Spleen (tissue), 11 donors: ENCODE data around the gene TMEM37. TPM values are rescaled to one million over a fixed set of nuclear protein-coding genes. Genes with fewer than 3 reads are reported as not detected.

ENCODE experiments used
- DNase-seq: peaks from one replicate; pipeline ENCODE4 v3.0.0-alpha.2; 2020
- H3K27ac ChIP-seq, 8 donors: fragments of 200-600 bp; sonication (generic) in 7 of 8; 1 replicate in 4 of 8; 2 replicates in 4 of 8; pipeline versions ENCODE4 v1.5.0 to v1.8.0; 2016 to 2021; ENCODE audit warnings: inconsistent platforms in 4 of 8, mild to moderate bottlenecking in 4 of 8, moderate library complexity in 1 of 8
- H3K27me3 ChIP-seq, 7 donors: fragments of 200-600 bp; sonication (generic) in 6 of 7; replicated peaks in 1 of 7; 1 replicate in 4 of 7; 2 replicates in 3 of 7; pipeline versions ENCODE4 v1.5.0 to v1.8.0; 2016 to 2021; ENCODE audit warnings: inconsistent platforms in 3 of 7, mild to moderate bottlenecking in 1 of 7
- H3K36me3 ChIP-seq, 6 donors: fragments of 200-600 bp; sonication (generic) in 5 of 6; 1 replicate in 4 of 6; 2 replicates in 2 of 6; pipeline versions ENCODE4 v1.5.0 to v1.8.0; 2016 to 2021; ENCODE audit warnings: inconsistent platforms in 2 of 6
- H3K4me1 ChIP-seq, 6 donors: fragments of 200-600 bp; sonication (generic) in 5 of 6; 1 replicate in 3 of 6; 2 replicates in 3 of 6; pipeline versions ENCODE4 v1.5.0 to v1.8.0; 2016 to 2021; ENCODE audit warnings: inconsistent platforms in 3 of 6
- H3K4me3 ChIP-seq, 8 donors: fragments of 200-600 bp; sonication (generic) in 7 of 8; 1 replicate in 4 of 8; 2 replicates in 4 of 8; pipeline versions ENCODE4 v1.5.0 to v1.8.0; 2016 to 2021; ENCODE audit warnings: inconsistent platforms in 4 of 8, mild to moderate bottlenecking in 4 of 8, moderate library complexity in 2 of 8
- H3K9me3 ChIP-seq, 8 donors: fragments of 200-600 bp; sonication (generic) in 7 of 8; 1 replicate in 4 of 8; 2 replicates in 4 of 8; pipeline versions ENCODE4 v1.5.0 to v1.8.0; 2016 to 2021; ENCODE audit warnings: inconsistent platforms in 4 of 8
- CTCF ChIP-seq, 11 experiments: fragments of 200-600 bp in 7 of 11; fragments of 450-650 bp in 4 of 11; sonication (generic) in 4 of 11; IDR thresholded peaks in 8 of 11; conservative IDR thresholded peaks in 3 of 11; 1 replicate in 7 of 11; 2 replicates in 4 of 11; pipeline versions ENCODE4 v1.4.0 to v1.8.0; 2016 to 2021; ENCODE audit warnings: antibody characterized with exemption in 11 of 11, inconsistent platforms in 4 of 11, mild to moderate bottlenecking in 1 of 11
- POLR2A ChIP-seq, 3 donors: fragments of 450-650 bp; IDR thresholded peaks; one replicate each; pipeline ENCODE4 v1.5.1; 2017; ENCODE audit warnings: antibody characterized with exemption in 3 of 3, mild to moderate bottlenecking in 1 of 3
- POLR2AphosphoS5 ChIP-seq, 3 donors: sonication (generic); formaldehyde crosslinking; IDR thresholded peaks; one replicate each; pipeline ENCODE4 v1.5.1; 2017; ENCODE audit warnings: antibody characterized with exemption in 3 of 3
- WGBS, 5 donors: extraction: QIAGEN DNeasy Blood & Tissue Kit in 3 of 5; methylation state at CpG; one replicate each; pipeline versions ENCODE4 v1.1.5 to v1.1.7; 2013 to 2018; 5-methylcytosine and 5-hydroxymethylcytosine counted together
- intact Hi-C: fragments of 100-400 bp; cut with DNase I; formaldehyde crosslinking; loops from one replicate; pipeline ENCODE4 v1.15.0; 2023; ENCODE audit warnings: low total_unique reads
- polyA plus RNA-seq, 3 donors: library from polyadenylated mRNA; stranded (reverse); fragments of 200-250 nt; gene quantifications; one replicate each; pipeline ENCODE4 v1.2.1, GENCODE V29; 2013
- total RNA-seq, 7 donors: library from RNA; depleted of rRNA in 3 of 7; stranded (reverse); fragments of >200 nt in 3 of 7; fragmentation: NEBNext Ultra II Directional in 4 of 7; extraction: Animal tissue kit (Norgen Biotek cat#: 25700) in 4 of 7; gene quantifications; one replicate each; pipeline versions ENCODE4 v1.1.0 to v1.2.1, GENCODE V29; 2016 to 2021
- donor health status: healthy with polysubstance abuse.
- donor health status: DM: no; HTN: no; CAD: no; lungs with moderate emphysema.
- donor health status: DM: no; HTN: no; CAD: no.
- donor health status: Bipolar disorder and iron deficiency.
- donor health status: healthy.
- donor health status: DM: no; HTN: no; CAD: no.
- donor health status: DM: yes; HTN: yes; CAD: no.

The TMEM37 gene
- total and polyA plus RNA-seq, 10 donors = 5.9 to 53.2 (median 25.1) TPM

GRCh38 chr2:119434664-119435063 lies 3.0 kb downstream of the TMEM37 start:
- H3K27me3 ChIP-seq = peaks cover 0 to 60% (median 13%) of the 10 kb centered on the region in 7 donors
- no peaks in the 10 kb centered on the region for H3K9me3 ChIP-seq
- TF ChIP-seq CTCF (IDR thresholded peaks at IDR 0.05 in 8 of 11, conservative IDR thresholded peaks at IDR 0.05 in 3 of 11) (no peak), POLR2AphosphoS5 (IDR thresholded peaks at IDR 0.05) (no peak), POLR2A (IDR thresholded peaks at IDR 0.05) (no peak)
- DNase-seq = no peak
- peaks cover 0 to 47% (median 28%) of the 10 kb centered on the region in 6 donors for H3K4me1 ChIP-seq
- H3K36me3 ChIP-seq = peaks cover 0 to 6% (median 0%) of the 10 kb centered on the region in 6 donors
- H3K4me3 ChIP-seq = peak overlapping the region in 1 of 8 donors; percentile 40
- intact Hi-C loops = no loop called here
- WGBS, 5 donors = 82 to 96% (median 94%) methylated on average over 6 of the region's 6 CpGs
- H3K27ac ChIP-seq = peak overlapping the region in 1 of 8 donors; percentile 17

GRCh38 chr2:119435081-119435952 lies 3.7 kb downstream of the TMEM37 start:
- H3K27ac ChIP-seq = no peak overlapping the region
- H3K4me1 ChIP-seq = peaks cover 0 to 40% (median 23%) of the 10 kb centered on the region in 6 donors
- H3K4me3 ChIP-seq = peak overlapping the region in 1 of 8 donors; percentile 40
- no peaks in the 10 kb centered on the region for H3K9me3 ChIP-seq
- no peak for TF ChIP-seq POLR2A (IDR thresholded peaks at IDR 0.05)
- no peak for TF ChIP-seq CTCF (IDR thresholded peaks at IDR 0.05 in 8 of 11, conservative IDR thresholded peaks at IDR 0.05 in 3 of 11)
- TF ChIP-seq POLR2AphosphoS5 (IDR thresholded peaks at IDR 0.05) = no peak
- intact Hi-C loops = no loop called here
- DNase-seq = no peak
- H3K27me3 ChIP-seq = peaks cover 0 to 54% (median 13%) of the 10 kb centered on the region in 7 donors
- H3K36me3 ChIP-seq = peaks cover 0 to 6% (median 0%) of the 10 kb centered on the region in 6 donors
- WGBS, 5 donors = 83 to 93% (median 89%) methylated on average over 6 of the region's 6 CpGs

- no peaks in the 10 kb centered on the region for H3K9me3 ChIP-seq
- peaks cover 0 to 6% (median 0%) of the 10 kb centered on the region in 6 donors for H3K36me3 ChIP-seq
- no peak overlapping the region for H3K4me3 ChIP-seq
- H3K4me1 ChIP-seq = peaks cover 0 to 34% (median 18%) of the 10 kb centered on the region in 6 donors
- no peak for DNase-seq
- intact Hi-C loops = no loop called here
- no peak overlapping the region for H3K27ac ChIP-seq
- H3K27me3 ChIP-seq = peaks cover 0 to 48% (median 13%) of the 10 kb centered on the region in 7 donors
- TF ChIP-seq CTCF (IDR thresholded peaks at IDR 0.05 in 8 of 11, conservative IDR thresholded peaks at IDR 0.05 in 3 of 11) (no peak), POLR2AphosphoS5 (IDR thresholded peaks at IDR 0.05) (no peak), POLR2A (IDR thresholded peaks at IDR 0.05) (no peak)
- WGBS, 5 donors = 64 to 84% (median 71%) methylated on average over 7 of the region's 7 CpGs
These were observed 4.3 kb downstream of the TMEM37 start for GRCh38 chr2:119435953-119436297.
